K562 (cell line): ENCODE data around the gene USP6. TPM values are rescaled to one million over a fixed set of nuclear protein-coding genes. Genes with fewer than 3 reads are reported as not detected.
"Not testable (repeated sequence)": the region's sequence is repeated elsewhere in the genome, so short reads cannot be mapped to it uniquely, and the experiment has no call there.

Experiments used
- ATAC-seq: fragments of 200-7000 bp; cut with Tn5 transposase; 3 replicates; pipeline ENCODE4 v1.9.1; 2020; ENCODE audit warnings: moderate library complexity
- BruUV-seq: library from RNA; stranded (reverse); fragments of 400-500 nt; replicated peaks from 2 replicates; lab custom pipeline; 2021; lab: Mats Ljungman, UMichigan
- CTCF ChIA-PET: fragments of 300-600 bp; formaldehyde crosslinking; extraction: SDS; loops from one replicate; lab custom pipeline; 2021; ENCODE audit warnings: low intra/inter-chr PET ratio; lab: Yijun Ruan, JAX
- POLR2A ChIA-PET: fragments of 300-600, 350-650 bp; sonication (Branson Sonifier 250); formaldehyde crosslinking; extraction: SDS; loops from one replicate; lab custom pipeline; 2021; ENCODE audit warnings: antibody characterized with exemption, inconsistent platforms; lab: Yijun Ruan, JAX
- DNase-seq, 4 experiments: peaks; one replicate each; pipeline versions ENCODE4 v3.0.0 to v3.0.0-alpha.2; 2011 to 2018; ENCODE audit warnings: low spot score in 3 of 4, mixed read lengths in 3 of 4; ENCODE audit errors: extremely low read depth in 1 of 4
- FAIRE-seq: peaks from 2 replicates; lab custom pipeline; 2011; peaks lifted over from hg19 to GRCh38; lab: Jason Lieb, UNC
- H2AFZ ChIP-seq: 2 replicates; pipeline ENCODE4 v1.6.0; 2011; ENCODE audit warnings: low read depth, low read length, control low read depth, inconsistent platforms
- H3K27ac ChIP-seq: fragments of 200-600 bp; 3 replicates; pipeline ENCODE4 v1.8.0; 2011; ENCODE audit warnings: low read depth, mild to moderate bottlenecking, control low read depth, inconsistent platforms, low read length, moderate library complexity, mixed read lengths; ENCODE audit errors: extremely low read depth
- H3K27me3 ChIP-seq, 2 experiments: fragments of 300-600 bp in 1 of 2; 2 replicates in 1 of 2; 3 replicates in 1 of 2; pipeline versions ENCODE4 v1.6.0 to v1.8.0; 2011; ENCODE audit warnings: inconsistent platforms in 2 of 2, low read length in 2 of 2, mild to moderate bottlenecking in 1 of 2, mixed read lengths in 1 of 2, moderate library complexity in 1 of 2; ENCODE audit not compliant: control insufficient read depth in 2 of 2, insufficient read depth in 2 of 2
- H3K36me3 ChIP-seq: fragments of 300-600 bp; 3 replicates; pipeline ENCODE4 v1.8.0; 2011; ENCODE audit warnings: mild to moderate bottlenecking, low read length, inconsistent platforms; ENCODE audit not compliant: control insufficient read depth, insufficient read depth
- H3K4me1 ChIP-seq, 2 experiments: fragments of 200-600 bp in 1 of 2; replicated peaks in 1 of 2; 2 replicates in 1 of 2; 3 replicates in 1 of 2; pipeline versions ENCODE4 v1.5.1 to v1.8.0; 2011; ENCODE audit warnings: inconsistent platforms in 2 of 2, low read length in 2 of 2, mild to moderate bottlenecking in 1 of 2, mixed read lengths in 1 of 2, moderate library complexity in 1 of 2; ENCODE audit not compliant: control insufficient read depth in 2 of 2, insufficient read depth in 2 of 2
- H3K4me2 ChIP-seq: 2 replicates; pipeline ENCODE4 v1.6.1; 2011; ENCODE audit warnings: low read length, control low read depth, inconsistent platforms, mixed read lengths; ENCODE audit not compliant: insufficient read depth
- H3K4me3 ChIP-seq: fragments of 200-600 bp; sonication (generic), shearing (Covaris generic); 2 replicates; pipeline ENCODE4 v1.5.1; 2016; ENCODE audit warnings: control low read depth, inconsistent platforms
- H3K79me2 ChIP-seq: fragments of 200-600 bp; 3 replicates; pipeline ENCODE4 v1.8.0; 2011; ENCODE audit warnings: low read length, inconsistent platforms; ENCODE audit not compliant: control insufficient read depth, insufficient read depth
- H3K9ac ChIP-seq, 2 experiments: 2 replicates each; pipeline versions ENCODE4 v1.6.0 to v1.6.1; 2011; ENCODE audit warnings: low read depth in 2 of 2, low read length in 2 of 2, control low read depth in 1 of 2, inconsistent platforms in 1 of 2, mild to moderate bottlenecking in 1 of 2, mixed read lengths in 1 of 2; ENCODE audit not compliant: insufficient read depth in 1 of 2
- H3K9me1 ChIP-seq: one replicate; pipeline ENCODE4 v1.6.0; 2011; ENCODE audit warnings: inconsistent platforms, mild to moderate bottlenecking, low read length, moderate library complexity; ENCODE audit not compliant: control insufficient read depth, insufficient read depth
- H3K9me3 ChIP-seq: replicated peaks from 2 replicates; pipeline ENCODE4 v1.5.1; 2011; ENCODE audit warnings: low read depth, low read length, inconsistent platforms; ENCODE audit not compliant: control insufficient read depth, insufficient read depth
- H4K20me1 ChIP-seq: replicated peaks from 2 replicates; pipeline ENCODE4 v1.6.1; 2011; ENCODE audit warnings: low read length, inconsistent platforms, mixed read lengths; ENCODE audit not compliant: control insufficient read depth, insufficient read depth
- BRD4 ChIP-seq: fragments of 200-600 bp; sonication (generic); IDR thresholded peaks from 2 replicates; pipeline ENCODE4 v1.6.1; 2017; ENCODE audit warnings: inconsistent platforms
- ETV1 ChIP-seq: fragments of 450-650 bp; conservative IDR thresholded peaks from 2 replicates; pipeline ENCODE4 v1.6.1; 2016; ENCODE audit warnings: missing genetic modification characterization, control low read depth, low read depth, missing compliant biosample characterization
- JUND ChIP-seq, 2 experiments: IDR thresholded peaks; 2 replicates in 1 of 2; 3 replicates in 1 of 2; pipeline ENCODE4 v1.6.1; 2011; ENCODE audit warnings: borderline replicate concordance in 2 of 2, low read depth in 2 of 2, low read length in 2 of 2, improper control_type of control experiment in 1 of 2, missing biosample characterization in 1 of 2, missing genetic modification characterization in 1 of 2, missing genetic modification reagents in 1 of 2
- POLR2AphosphoS2 ChIP-seq: IDR thresholded peaks from 2 replicates; pipeline ENCODE4 v1.6.1; 2012; ENCODE audit warnings: low read length, improper control_type of control experiment
- ZNF444 ChIP-seq: fragments of 250-450 bp; sonication (Bioruptor Pico); IDR thresholded peaks from 2 replicates; pipeline ENCODE4 v1.4.0; 2020; ENCODE audit warnings: mild to moderate bottlenecking, moderate library complexity
- WGBS: fragments of 100-300 bp; shearing (Covaris generic); methylation state at CpG from one replicate; pipeline ENCODE4 v1.1.6; 2016; ENCODE audit warnings: low coverage, mixed read lengths; ENCODE audit not compliant: insufficient coverage; ENCODE audit errors: missing lambda C conversion rate; 5-methylcytosine and 5-hydroxymethylcytosine counted together
- in situ Hi-C: fragments of 300-500 bp; cut with MboI; formaldehyde crosslinking; loops from 4 replicates; pipeline ENCODE4 v1.15.0; 2018; ENCODE audit warnings: inconsistent platforms, mixed read lengths
- intact Hi-C: fragments of 100-400 bp; cut with micrococcal nuclease; formaldehyde crosslinking; loops from 2 replicates; pipeline ENCODE4 v1.14.2; 2022
- polyA plus RNA-seq, 8 experiments: library from polyadenylated mRNA; depleted of rRNA in 4 of 8; stranded (reverse) in 5 of 8; unstranded in 3 of 8; fragments of >200 nt; fragmentation: Nextera tagmentation in 2 of 8; fragmentation: Illumina TruSeq in 1 of 8; extraction: Ambion mirVana in 2 of 8; extraction: Trizol in 1 of 8; gene quantifications; 2 replicates each; pipeline versions ENCODE4 v1.2.1 to v1.2.3, GENCODE V29; 2011 to 2014; ENCODE audit warnings: inconsistent platforms in 1 of 8, missing spikeins in 1 of 8
- total RNA-seq, 7 experiments: library from RNA; depleted of rRNA in 6 of 7; stranded (reverse); fragments of >200 nt in 6 of 7; fragmentation: Illumina TruSeq in 2 of 7; extraction: Trizol in 2 of 7; gene quantifications; 2 replicates each; pipeline versions ENCODE4 v1.2.1 to v1.2.3, GENCODE V29; 2011 to 2021; ENCODE audit warnings: low replicate concordance in 1 of 7
- TF ChIP-seq, protein P1 (sequence below): sonication (generic); formaldehyde crosslinking; IDR thresholded peaks from 2 replicates; pipeline ENCODE4 v1.8.0; 2022; ENCODE audit warnings: missing genetic modification reagents, mild to moderate bottlenecking, borderline replicate concordance
- TF ChIP-seq, protein P2 (sequence below): IDR thresholded peaks from 2 replicates; pipeline ENCODE4 v1.6.1; 2014; ENCODE audit warnings: antibody characterized with exemption
- TF ChIP-seq, protein P3 (sequence below): fragments of 200-800 bp; sonication (Bioruptor generic); IDR thresholded peaks from 2 replicates; pipeline ENCODE4 v1.6.1; 2017; ENCODE audit warnings: missing genetic modification characterization, missing compliant biosample characterization

The USP6 gene
- total and polyA plus RNA-seq, 9 of the 15 experiments (the other 6 are each of a cell fraction or from before 2014, with no cell fraction given): 0.01 to 0.09 (median 0.04) TPM; not detected in 4

DNA sequence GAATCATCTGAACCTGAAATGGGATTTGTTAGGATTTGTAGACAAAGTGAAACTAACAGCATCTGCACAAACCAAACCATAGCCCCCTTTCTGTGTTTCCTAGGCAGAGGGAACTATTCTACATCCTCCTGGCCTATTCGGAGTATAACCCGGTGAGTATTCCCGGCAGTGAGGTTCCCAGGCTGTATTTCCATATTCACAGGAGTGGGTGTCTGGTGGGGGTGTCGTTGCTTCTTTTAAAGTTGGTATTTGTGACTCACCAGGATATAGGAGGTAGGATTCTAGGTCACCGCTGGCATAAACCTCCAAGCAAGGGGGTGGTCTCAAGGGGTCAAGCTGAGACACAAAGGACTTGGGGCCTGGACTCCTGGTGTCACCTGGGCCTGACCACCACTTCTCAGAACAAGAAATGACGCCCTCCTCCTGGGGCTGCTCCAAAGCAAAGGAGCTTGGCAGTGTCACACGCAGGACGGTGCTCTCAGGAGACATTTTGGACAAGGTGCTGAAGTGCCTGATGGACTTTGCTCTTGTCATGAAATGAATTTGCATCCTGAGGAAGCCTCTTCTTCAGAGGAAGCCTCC lies 19.4 kb downstream of the USP6 start:
- H3K36me3 ChIP-seq, H3K4me3 ChIP-seq, H3K9me1 ChIP-seq, ATAC-seq, POLR2A ChIA-PET, H3K4me1 ChIP-seq, H3K79me2 ChIP-seq, H3K27ac ChIP-seq, BruUV-seq, DNase-seq, H4K20me1 ChIP-seq, H3K9ac ChIP-seq, H3K9me3 ChIP-seq, H2AFZ ChIP-seq, in situ Hi-C loops, FAIRE-seq, intact Hi-C loops, CTCF ChIA-PET, H3K4me2 ChIP-seq: not testable (repeated sequence)
- WGBS: 1% methylated on average over 8 of the region's 8 CpGs
- peaks cover 0 to 47% of the 10 kb centered on the region in 2 experiments; a peak in 3 of 5 replicates for H3K27me3 ChIP-seq

DNA sequence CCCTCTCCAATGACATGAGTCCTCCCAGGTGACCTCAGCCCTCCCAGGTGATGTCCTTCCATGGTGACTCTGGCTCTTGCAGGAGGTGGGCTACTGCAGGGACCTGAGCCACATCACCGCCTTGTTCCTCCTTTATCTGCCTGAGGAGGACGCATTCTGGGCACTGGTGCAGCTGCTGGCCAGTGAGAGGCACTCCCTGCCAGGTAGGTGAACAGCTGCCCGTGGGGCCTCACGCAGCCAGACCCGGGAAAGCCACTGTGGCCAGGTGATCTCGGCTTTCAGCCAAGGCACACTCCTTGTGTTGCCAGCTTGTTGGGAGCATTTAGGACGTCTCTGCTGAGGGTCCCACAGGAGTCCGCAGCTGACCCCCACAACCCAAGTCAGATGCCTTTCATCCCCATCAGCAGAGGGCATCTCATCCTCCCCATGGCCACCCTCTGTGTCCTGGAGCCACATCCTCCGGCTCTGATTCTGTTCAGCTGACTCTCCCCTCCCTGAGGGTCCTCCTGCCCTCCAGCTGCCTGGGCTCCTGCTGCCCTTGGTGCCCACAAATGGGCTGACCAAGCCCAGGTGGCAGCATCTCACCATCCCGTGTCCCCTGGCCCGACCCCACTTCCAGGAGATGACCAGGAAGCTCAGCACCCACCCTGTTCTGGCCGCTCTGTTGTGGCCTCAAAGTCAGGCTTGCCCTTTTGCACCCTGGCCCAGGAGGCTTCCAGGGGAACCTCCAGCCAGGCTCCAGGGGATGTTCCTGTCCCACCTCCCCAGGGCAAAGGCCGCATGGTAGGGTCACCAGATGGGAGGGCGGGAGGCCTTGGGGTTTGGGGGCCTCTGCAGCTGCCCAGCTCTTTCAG lies 20.1 kb downstream of the USP6 start:
- Histone ChIP-seq H3K79me2 (no peaks in the 10 kb centered on the region), H3K27me3 (peaks cover 0 to 44% of the 10 kb centered on the region in 2 experiments; a peak in 2 of 5 replicates), H3K9ac (no peak overlapping the region), H3K9me1 (no peaks in the 10 kb centered on the region), H2AFZ (no peak overlapping the region), H3K27ac (no peak overlapping the region), H3K36me3 (no peaks in the 10 kb centered on the region), H3K4me1 (no peaks in the 10 kb centered on the region), H3K4me2 (no peak overlapping the region), H3K4me3 (no peak overlapping the region), H4K20me1 (no peaks in the 10 kb centered on the region), H3K9me3 (no peaks in the 10 kb centered on the region)
- no peak for FAIRE-seq
- intact Hi-C loops: no loop called here
- no peak for ATAC-seq
- no TSS peak for BruUV-seq
- no peak for DNase-seq
- 2% methylated on average over 10 of the region's 14 CpGs for WGBS
- in situ Hi-C loops: no loop called here
- POLR2A ChIA-PET: no interaction called here
- CTCF ChIA-PET: no interaction called here
- TF ChIP-seq BRD4 (no peak), POLR2AphosphoS2 (no peak), ZNF444 (CRISPR knock-in tag) (no peak), ETV1 (tag) (no peak), JUND (IDR thresholded peaks at IDR 0.05; ENCODE audit: borderline replicate concordance, low read depth, low read length) (no peak), JUND (tag; IDR thresholded peaks at IDR 0.05; ENCODE audit: borderline replicate concordance, low read depth, low read length) (no peak)
- TF ChIP-seq, protein P1, sequence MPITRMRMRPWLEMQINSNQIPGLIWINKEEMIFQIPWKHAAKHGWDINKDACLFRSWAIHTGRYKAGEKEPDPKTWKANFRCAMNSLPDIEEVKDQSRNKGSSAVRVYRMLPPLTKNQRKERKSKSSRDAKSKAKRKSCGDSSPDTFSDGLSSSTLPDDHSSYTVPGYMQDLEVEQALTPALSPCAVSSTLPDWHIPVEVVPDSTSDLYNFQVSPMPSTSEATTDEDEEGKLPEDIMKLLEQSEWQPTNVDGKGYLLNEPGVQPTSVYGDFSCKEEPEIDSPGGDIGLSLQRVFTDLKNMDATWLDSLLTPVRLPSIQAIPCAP (CRISPR knock-in tag): no peak
- TF ChIP-seq, protein P2, sequence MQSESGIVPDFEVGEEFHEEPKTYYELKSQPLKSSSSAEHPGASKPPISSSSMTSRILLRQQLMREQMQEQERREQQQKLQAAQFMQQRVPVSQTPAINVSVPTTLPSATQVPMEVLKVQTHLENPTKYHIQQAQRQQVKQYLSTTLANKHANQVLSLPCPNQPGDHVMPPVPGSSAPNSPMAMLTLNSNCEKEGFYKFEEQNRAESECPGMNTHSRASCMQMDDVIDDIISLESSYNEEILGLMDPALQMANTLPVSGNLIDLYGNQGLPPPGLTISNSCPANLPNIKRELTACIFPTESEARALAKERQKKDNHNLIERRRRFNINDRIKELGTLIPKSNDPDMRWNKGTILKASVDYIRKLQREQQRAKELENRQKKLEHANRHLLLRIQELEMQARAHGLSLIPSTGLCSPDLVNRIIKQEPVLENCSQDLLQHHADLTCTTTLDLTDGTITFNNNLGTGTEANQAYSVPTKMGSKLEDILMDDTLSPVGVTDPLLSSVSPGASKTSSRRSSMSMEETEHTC: no peak
- TF ChIP-seq, protein P3, sequence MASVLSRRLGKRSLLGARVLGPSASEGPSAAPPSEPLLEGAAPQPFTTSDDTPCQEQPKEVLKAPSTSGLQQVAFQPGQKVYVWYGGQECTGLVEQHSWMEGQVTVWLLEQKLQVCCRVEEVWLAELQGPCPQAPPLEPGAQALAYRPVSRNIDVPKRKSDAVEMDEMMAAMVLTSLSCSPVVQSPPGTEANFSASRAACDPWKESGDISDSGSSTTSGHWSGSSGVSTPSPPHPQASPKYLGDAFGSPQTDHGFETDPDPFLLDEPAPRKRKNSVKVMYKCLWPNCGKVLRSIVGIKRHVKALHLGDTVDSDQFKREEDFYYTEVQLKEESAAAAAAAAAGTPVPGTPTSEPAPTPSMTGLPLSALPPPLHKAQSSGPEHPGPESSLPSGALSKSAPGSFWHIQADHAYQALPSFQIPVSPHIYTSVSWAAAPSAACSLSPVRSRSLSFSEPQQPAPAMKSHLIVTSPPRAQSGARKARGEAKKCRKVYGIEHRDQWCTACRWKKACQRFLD (CRISPR knock-in tag): no peak
